Measurements from ENCODE around the gene KLC1. TPM values are rescaled to one million over a fixed set of nuclear protein-coding genes. Genes with fewer than 3 reads are reported as not detected.

The KLC1 gene
- total RNA-seq, 2 experiments from 2014 or later: 97.5 to 101 TPM

DNA sequence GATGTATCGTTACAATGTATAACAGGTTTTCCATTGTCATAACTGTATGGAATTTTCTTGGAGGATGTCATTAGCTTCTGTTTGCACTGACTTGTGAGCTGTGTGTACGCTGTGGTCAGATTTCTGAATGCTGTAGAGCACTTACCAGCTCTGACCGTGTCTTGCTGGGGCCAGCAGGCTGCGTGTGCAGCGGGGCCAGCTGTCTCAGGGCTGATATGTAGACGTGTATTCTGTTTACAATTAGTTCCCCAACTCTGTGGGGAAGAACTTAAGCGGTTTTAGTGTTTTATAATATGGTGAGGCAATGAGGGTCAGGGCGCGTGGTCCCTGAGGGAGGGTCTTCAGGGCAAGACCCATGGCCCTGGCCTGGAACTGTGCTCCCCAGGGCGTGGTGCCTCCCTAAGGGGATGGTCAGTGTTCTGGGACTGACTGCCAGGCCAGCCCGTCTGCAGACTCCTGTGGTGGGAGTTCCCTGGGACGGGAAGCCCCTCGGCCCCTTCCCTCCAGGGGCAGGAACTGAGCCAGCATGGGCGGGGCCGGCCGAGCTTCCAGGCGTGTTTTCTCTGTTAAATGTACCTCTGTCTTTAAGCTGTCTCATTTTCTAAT lies 67.6 kb downstream of the KLC1 start:
- DNase-seq (no peak), ATAC-seq (no peak)
- H3K9me3 Mint-ChIP-seq: no peaks in the 10 kb centered on the region
- POLR2A ChIA-PET: interaction anchor here (1.2 to 2.1 kb wide), 3 partner anchors 8 to 17 kb away, joined by 3 to 7 read pairs (median 4); no protein-coding TSS in a partner anchor
- intact Hi-C loops (cut with micrococcal nuclease): no loop called here
- CTCF ChIA-PET: interaction anchor here (0.8 kb wide), 1 partner anchor 17 kb away, joined by 3 read pairs; no protein-coding TSS in a partner anchor
- H3K36me3 Mint-ChIP-seq (ENCODE audit: low read depth): peaks cover 9% of the 10 kb centered on the region
- no peaks in the 10 kb centered on the region for H3K27me3 Mint-ChIP-seq
- no peak overlapping the region for H3K27ac Mint-ChIP-seq
- no peak overlapping the region for H3K4me3 Mint-ChIP-seq
- peaks cover 6% of the 10 kb centered on the region for H3K4me1 Mint-ChIP-seq (ENCODE audit: low read depth)
- TF ChIP-seq, protein P1, sequence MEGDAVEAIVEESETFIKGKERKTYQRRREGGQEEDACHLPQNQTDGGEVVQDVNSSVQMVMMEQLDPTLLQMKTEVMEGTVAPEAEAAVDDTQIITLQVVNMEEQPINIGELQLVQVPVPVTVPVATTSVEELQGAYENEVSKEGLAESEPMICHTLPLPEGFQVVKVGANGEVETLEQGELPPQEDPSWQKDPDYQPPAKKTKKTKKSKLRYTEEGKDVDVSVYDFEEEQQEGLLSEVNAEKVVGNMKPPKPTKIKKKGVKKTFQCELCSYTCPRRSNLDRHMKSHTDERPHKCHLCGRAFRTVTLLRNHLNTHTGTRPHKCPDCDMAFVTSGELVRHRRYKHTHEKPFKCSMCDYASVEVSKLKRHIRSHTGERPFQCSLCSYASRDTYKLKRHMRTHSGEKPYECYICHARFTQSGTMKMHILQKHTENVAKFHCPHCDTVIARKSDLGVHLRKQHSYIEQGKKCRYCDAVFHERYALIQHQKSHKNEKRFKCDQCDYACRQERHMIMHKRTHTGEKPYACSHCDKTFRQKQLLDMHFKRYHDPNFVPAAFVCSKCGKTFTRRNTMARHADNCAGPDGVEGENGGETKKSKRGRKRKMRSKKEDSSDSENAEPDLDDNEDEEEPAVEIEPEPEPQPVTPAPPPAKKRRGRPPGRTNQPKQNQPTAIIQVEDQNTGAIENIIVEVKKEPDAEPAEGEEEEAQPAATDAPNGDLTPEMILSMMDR (IDR thresholded peaks at IDR 0.05): no peak

DNA sequence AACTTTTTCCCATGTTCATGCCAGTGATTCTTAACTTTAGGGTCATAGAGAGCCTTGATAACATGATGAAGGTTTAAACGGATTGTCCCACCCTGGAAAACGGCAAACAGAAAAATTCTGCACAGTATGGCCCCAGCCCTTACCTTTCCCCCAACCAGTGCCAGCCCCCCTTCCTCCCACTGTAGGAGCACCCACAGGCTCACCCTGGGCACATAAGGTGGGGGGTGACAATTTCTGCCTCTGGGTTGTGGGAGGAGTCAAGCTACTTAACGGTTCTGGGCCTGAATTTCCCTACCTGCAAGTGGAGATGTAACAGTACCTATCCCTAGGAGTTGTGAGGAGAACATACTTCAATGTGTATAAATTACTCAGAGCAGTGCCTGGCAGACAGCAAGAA lies 68.2 kb downstream of the KLC1 start:
- CTCF ChIA-PET: no interaction called here
- Mint-ChIP-seq H3K27ac (peak overlapping the region; percentile 4), H3K9me3 (no peaks in the 10 kb centered on the region), H3K36me3 (ENCODE audit: low read depth) (peaks cover 12% of the 10 kb centered on the region), H3K4me1 (ENCODE audit: low read depth) (peaks cover 6% of the 10 kb centered on the region), H3K4me3 (no peak overlapping the region), H3K27me3 (no peaks in the 10 kb centered on the region)
- TF ChIP-seq, protein P1 (IDR thresholded peaks at IDR 0.05): no peak
- no peak for DNase-seq
- intact Hi-C loops (cut with micrococcal nuclease): no loop called here
- no peak for ATAC-seq
- POLR2A ChIA-PET: interaction anchor here (1.2 to 2.1 kb wide), 3 partner anchors 9 to 16 kb away, joined by 3 to 7 read pairs (median 4); no protein-coding TSS in a partner anchor

DNA sequence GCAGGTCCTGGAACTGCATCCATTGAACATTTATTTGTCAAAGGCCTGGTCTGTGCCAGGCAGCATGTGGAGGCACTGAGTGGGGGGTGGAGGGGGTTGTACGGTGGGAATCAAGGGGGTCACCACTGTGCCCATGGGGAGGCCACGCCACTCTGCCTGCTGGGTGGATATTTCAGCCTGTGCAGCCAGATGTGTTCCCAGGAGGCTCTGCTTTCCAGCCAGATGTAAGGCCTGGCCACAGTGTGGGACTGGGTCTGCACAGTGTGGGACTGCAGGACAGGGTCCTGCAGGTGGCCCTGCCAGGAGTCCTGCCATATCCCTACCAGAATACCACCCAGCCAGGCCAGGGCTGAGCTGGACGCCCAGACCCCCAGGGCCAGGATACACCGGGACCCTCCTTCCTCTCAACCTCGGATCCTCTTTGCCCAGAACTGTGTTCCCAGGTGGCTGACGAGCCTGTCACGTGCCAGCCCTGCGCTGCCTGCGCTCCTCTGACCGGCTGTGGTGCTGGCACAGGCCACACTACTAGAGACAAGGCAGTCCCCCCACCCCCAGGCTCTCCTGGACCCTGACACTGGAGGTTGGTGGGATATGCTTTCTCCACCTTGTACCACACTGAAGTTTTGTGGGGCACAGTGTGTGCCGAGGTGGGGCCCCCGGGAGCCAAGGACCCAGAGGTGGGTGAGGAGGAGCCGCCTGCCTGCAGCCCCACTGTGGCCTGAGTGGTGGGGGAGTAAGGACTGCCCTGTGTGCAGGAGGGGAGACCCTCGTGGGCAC lies 68.8 kb downstream of the KLC1 start:
- H3K27ac Mint-ChIP-seq: peak overlapping the region; percentile 4
- ATAC-seq: no peak

DNA sequence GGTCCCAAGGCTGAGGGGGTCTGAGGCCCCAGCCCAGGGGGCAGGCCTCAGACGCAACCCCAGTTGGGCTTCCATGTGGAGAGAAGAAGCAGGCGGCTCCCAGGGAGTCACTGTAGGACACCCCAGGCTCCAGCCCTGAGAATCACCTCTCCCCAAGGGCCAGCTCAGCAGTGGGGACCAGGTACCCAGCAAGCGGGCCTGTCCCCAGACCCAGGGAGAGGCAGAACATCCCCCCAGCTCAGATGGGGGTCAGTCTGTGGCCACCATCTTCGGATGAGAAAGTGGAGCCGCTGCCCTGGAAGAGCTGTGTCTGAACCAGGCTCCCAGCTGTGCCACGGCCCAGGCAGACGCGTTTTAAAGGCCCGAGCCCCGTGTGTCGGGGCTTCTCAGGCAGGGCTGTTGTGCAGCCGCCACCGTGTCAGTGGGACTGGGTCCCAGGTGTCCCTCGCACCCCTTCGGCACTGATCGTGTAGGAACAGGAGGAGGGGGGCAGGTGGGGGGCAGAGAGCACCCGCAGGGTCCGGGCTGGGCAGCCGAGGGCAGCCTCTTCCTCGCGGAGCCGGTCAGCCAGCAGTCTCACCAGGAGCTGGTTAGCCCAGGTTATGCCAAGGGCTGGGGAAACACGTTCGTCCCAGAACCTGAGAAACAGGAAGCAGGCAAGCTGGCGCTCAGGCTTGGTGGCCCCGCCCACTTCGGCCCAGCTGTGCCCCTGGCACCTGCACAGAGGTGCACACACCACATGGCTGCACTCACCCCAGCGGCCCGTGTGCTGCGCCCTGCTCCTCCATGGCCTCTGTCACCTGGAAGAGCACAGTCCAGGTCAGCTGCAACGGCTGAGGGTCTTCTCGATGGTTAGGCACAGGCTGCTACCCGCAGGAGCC lies 69.6 kb downstream of the KLC1 start:
- TF ChIP-seq, protein P1 (IDR thresholded peaks at IDR 0.05): no peak
- no peaks in the 10 kb centered on the region for H3K27me3 Mint-ChIP-seq
- intact Hi-C loops (cut with micrococcal nuclease): no loop called here
- H3K4me1 Mint-ChIP-seq (ENCODE audit: low read depth): peaks cover 6% of the 10 kb centered on the region
- H3K27ac Mint-ChIP-seq: no peak overlapping the region
- DNase-seq (no peak), ATAC-seq (no peak)
- H3K36me3 Mint-ChIP-seq (ENCODE audit: low read depth): peaks cover 12% of the 10 kb centered on the region
- no peaks in the 10 kb centered on the region for H3K9me3 Mint-ChIP-seq
- POLR2A ChIA-PET: interaction anchor here (1.2 to 6.2 kb wide), 3 partner anchors 11 to 15 kb away, joined by 4 to 41 read pairs (median 7); partner anchors contain the start of genes XRCC3 and ZFYVE21
- H3K4me3 Mint-ChIP-seq: no peak overlapping the region
- CTCF ChIA-PET: no interaction called here

More for the DNA sequence above, 68.8 kb downstream of the KLC1 start:
- POLR2A ChIA-PET: interaction anchor here (2.1 kb wide), 1 partner anchor 16 kb away, joined by 7 read pairs; no protein-coding TSS in a partner anchor
- intact Hi-C loops (cut with micrococcal nuclease): no loop called here
- Mint-ChIP-seq H3K36me3 (ENCODE audit: low read depth) (peaks cover 12% of the 10 kb centered on the region), H3K4me3 (no peak overlapping the region), H3K4me1 (ENCODE audit: low read depth) (peaks cover 6% of the 10 kb centered on the region), H3K27me3 (no peaks in the 10 kb centered on the region), H3K9me3 (no peaks in the 10 kb centered on the region)
- no peak for DNase-seq
- TF ChIP-seq, protein P1 (IDR thresholded peaks at IDR 0.05): no peak
- CTCF ChIA-PET: no interaction called here
